HepG2 (cell line): Measurements from ENCODE around the gene SLC2A2. TPM values are rescaled to one million over a fixed set of nuclear protein-coding genes. Genes with fewer than 3 reads are reported as not detected.

Source experiments
- ATAC-seq: fragments of 200-7000 bp; cut with Tn5 transposase; 3 replicates; pipeline ENCODE4 v1.9.1; 2020; ENCODE audit warnings: mild to moderate bottlenecking, moderate library complexity
- BruUV-seq: library from RNA; stranded (reverse); fragments of 400-500 nt; replicated peaks from 2 replicates; lab custom pipeline; 2021; lab: Mats Ljungman, UMichigan
- CTCF ChIA-PET: fragments of 300-600 bp; formaldehyde crosslinking; extraction: SDS; loops from one replicate; lab custom pipeline; 2021; ENCODE audit warnings: low total read pairs, inconsistent platforms, low intra/inter-chr PET ratio; lab: Yijun Ruan, JAX
- POLR2A ChIA-PET: fragments of 350-600 bp; sonication (Branson Sonifier 250); formaldehyde crosslinking; loops from one replicate; lab custom pipeline; 2020; ENCODE audit warnings: antibody characterized with exemption, inconsistent platforms; lab: Yijun Ruan, JAX
- DNase-seq: peaks from one replicate; pipeline ENCODE4 v3.0.0-alpha.2; 2015; ENCODE audit warnings: low spot score
- FAIRE-seq: peaks from 3 replicates; lab custom pipeline; 2011; peaks lifted over from hg19 to GRCh38; lab: Jason Lieb, UNC
- H2AFZ ChIP-seq: one replicate; pipeline ENCODE4 v1.6.1; 2011; ENCODE audit warnings: low read length, inconsistent platforms
- H3K27ac ChIP-seq: fragments of 300-600 bp; 3 replicates; pipeline ENCODE4 v1.8.0; 2011; ENCODE audit warnings: mixed run types, mild to moderate bottlenecking, mixed read lengths, low read length, inconsistent platforms; ENCODE audit not compliant: insufficient read depth; ENCODE audit errors: extremely low read length
- H3K27me3 ChIP-seq, 2 experiments: fragments of 200-600 bp in 1 of 2; 2 replicates in 1 of 2; 3 replicates in 1 of 2; pipeline versions ENCODE4 v1.6.0 to v1.8.0; 2011; ENCODE audit warnings: low read length in 2 of 2, mild to moderate bottlenecking in 2 of 2, moderate library complexity in 2 of 2, inconsistent platforms in 1 of 2; ENCODE audit not compliant: insufficient read depth in 2 of 2, control insufficient read depth in 1 of 2
- H3K36me3 ChIP-seq, 2 experiments: fragments of 200-600 bp in 1 of 2; replicated peaks in 1 of 2; 2 replicates in 1 of 2; 3 replicates in 1 of 2; pipeline versions ENCODE4 v1.5.1 to v1.8.0; 2011; ENCODE audit warnings: low read length in 2 of 2, inconsistent platforms in 1 of 2; ENCODE audit not compliant: insufficient read depth in 2 of 2, control insufficient read depth in 1 of 2
- H3K4me1 ChIP-seq: 2 replicates; pipeline ENCODE4 v1.5.1; 2012; ENCODE audit warnings: low read length, inconsistent platforms; ENCODE audit not compliant: insufficient read depth
- H3K4me2 ChIP-seq: 2 replicates; pipeline ENCODE4 v1.6.0; 2011; ENCODE audit warnings: low read depth, low read length, inconsistent platforms
- H3K4me3 ChIP-seq, 3 experiments: fragments of 200-600 bp in 1 of 3; sonication (generic), shearing (Covaris generic) in 1 of 3; replicated peaks in 1 of 3; 2 replicates each; pipeline ENCODE4 v1.5.1; 2011 to 2016; ENCODE audit warnings: low read length in 3 of 3, inconsistent platforms in 2 of 3, low read depth in 2 of 3, mild to moderate bottlenecking in 2 of 3, control low read depth in 1 of 3, mixed read lengths in 1 of 3; ENCODE audit not compliant: insufficient read depth in 1 of 3
- H3K79me2 ChIP-seq: one replicate; pipeline ENCODE4 v1.6.1; 2011; ENCODE audit warnings: low read length, inconsistent platforms; ENCODE audit not compliant: insufficient read depth
- H3K9ac ChIP-seq: 2 replicates; pipeline ENCODE4 v1.6.0; 2011; ENCODE audit warnings: mild to moderate bottlenecking, low read depth, low read length, inconsistent platforms; ENCODE audit not compliant: insufficient read depth
- H3K9me3 ChIP-seq: 2 replicates; pipeline ENCODE4 v1.5.1; 2012; ENCODE audit warnings: mild to moderate bottlenecking, low read length
- H4K20me1 ChIP-seq: 2 replicates; pipeline ENCODE4 v1.6.0; 2011; ENCODE audit warnings: inconsistent platforms, mild to moderate bottlenecking, low read length, moderate library complexity; ENCODE audit not compliant: insufficient read depth
- RXRB ChIP-seq: IDR thresholded peaks from 2 replicates; pipeline ENCODE4 v1.6.1; 2016; ENCODE audit warnings: borderline replicate concordance, missing genetic modification reagents, missing compliant biosample characterization
- YEATS2 ChIP-seq: sonication (generic); formaldehyde crosslinking; IDR thresholded peaks from 2 replicates; pipeline ENCODE4 v1.4.0; 2020; ENCODE audit warnings: missing genetic modification reagents, borderline replicate concordance
- ZNF318 ChIP-seq: sonication (generic); formaldehyde crosslinking; IDR thresholded peaks from 2 replicates; pipeline ENCODE4 v1.4.0; 2020; ENCODE audit warnings: mild to moderate bottlenecking, missing genetic modification reagents
- ZNF503 ChIP-seq: sonication (generic); formaldehyde crosslinking; IDR thresholded peaks from 2 replicates; pipeline ENCODE4 v1.4.0; 2020; ENCODE audit warnings: missing genetic modification reagents
- ZNF597 ChIP-seq: sonication (generic); formaldehyde crosslinking; IDR thresholded peaks from 2 replicates; pipeline ENCODE4 v1.5.0; 2020; ENCODE audit warnings: missing genetic modification reagents
- ZNF652 ChIP-seq: IDR thresholded peaks from 2 replicates; pipeline ENCODE4 v1.6.1; 2016; ENCODE audit warnings: low read depth, borderline replicate concordance
- ZSCAN5A ChIP-seq: sonication (generic); formaldehyde crosslinking; IDR thresholded peaks from 2 replicates; pipeline ENCODE4 v1.8.0; 2022; ENCODE audit warnings: mild to moderate bottlenecking, missing genetic modification reagents, borderline replicate concordance
- WGBS: methylation state at CpG from one replicate; pipeline ENCODE4 v1.1.6; 2017; ENCODE audit warnings: low lambda C conversion rate; 5-methylcytosine and 5-hydroxymethylcytosine counted together
- in situ Hi-C: cut with HindIII; loops from 2 replicates; pipeline ENCODE4 v1.10.0; 2017; ENCODE audit warnings: low pct_unique_long_range_greater_than_20kb; ENCODE audit not compliant: extremely low pct_ligation_motif_present
- intact Hi-C: fragments of 100-400 bp; cut with micrococcal nuclease; formaldehyde crosslinking; loops from one replicate; pipeline ENCODE4 v1.10.0; 2022; ENCODE audit not compliant: unreplicated experiment
- polyA plus RNA-seq, 8 experiments: library from polyadenylated mRNA; depleted of rRNA in 3 of 8; stranded (reverse) in 7 of 8; unstranded in 1 of 8; fragments of >200 nt; fragmentation: Illumina TruSeq in 4 of 8; extraction: Trizol in 4 of 8; gene quantifications; 2 replicates each; pipeline versions ENCODE4 v1.2.1 to v1.2.3, GENCODE V29; 2011 to 2016; ENCODE audit warnings: low read depth in 4 of 8, missing spikeins in 1 of 8, mixed read lengths in 1 of 8; ENCODE audit not compliant: insufficient read depth in 1 of 8
- total RNA-seq, 5 experiments: library from RNA; depleted of rRNA; stranded (reverse); fragments of >200 nt; fragmentation: Illumina TruSeq; extraction: Trizol; gene quantifications; 2 replicates each; pipeline ENCODE4 v1.2.3, GENCODE V29; 2016; ENCODE audit warnings: low read depth in 1 of 5

SLC2A2 gene
- total and polyA plus RNA-seq, 2 of the 13 experiments (the other 11 are each of a cell fraction or from before 2014, with no cell fraction given) = 19.5 to 23.2 TPM

- TF ChIP-seq ZSCAN5A = 0 out of 2 replicates have a peak, but pooled peaks have one; percentile 1
These were observed 50.4 kb downstream of the SLC2A2 start (continued) for GRCh38 chr3:170976190-170976519.

GRCh38 chr3:170975283-170976189 is 51.0 kb downstream of the SLC2A2 start:
- H3K4me1 ChIP-seq = peaks cover 54% of the 10 kb centered on the region
- H3K79me2 ChIP-seq = no peaks in the 10 kb centered on the region
- no peaks in the 10 kb centered on the region for H3K27me3 ChIP-seq
- FAIRE-seq (no peak), DNase-seq (peak; percentile 62), ATAC-seq (peak; percentile 81)
- H2AFZ ChIP-seq = no peak overlapping the region
- peak overlapping the region; percentile 60 for H3K27ac ChIP-seq
- intact Hi-C loops (no loop called here), in situ Hi-C loops (no loop called here)
- no peak overlapping the region for H3K9ac ChIP-seq
- no peak overlapping the region for H3K4me2 ChIP-seq
- no TSS peak for BruUV-seq
- ChIA-PET CTCF (no interaction called here), POLR2A (interaction anchor here (0.8 to 1.5 kb wide), 3 partner anchors 23 to 80 kb away, joined by 4 to 7 read pairs (median 4); no protein-coding TSS in a partner anchor)
- H3K9me3 ChIP-seq = peaks cover 17% of the 10 kb centered on the region
- no peaks in the 10 kb centered on the region for H3K36me3 ChIP-seq
- H4K20me1 ChIP-seq = no peaks in the 10 kb centered on the region
- no peak overlapping the region for H3K4me3 ChIP-seq
- 97% methylated on average over 14 of the region's 16 CpGs for WGBS
- TF ChIP-seq RXRB (CRISPR knock-in tag) = peak; percentile 48; the same call in 1 of the 2 replicates
- no peak for TF ChIP-seq ZNF652 (CRISPR knock-in tag)
- TF ChIP-seq ZNF503 (CRISPR knock-in tag) = no peak
- no peak for TF ChIP-seq YEATS2 (CRISPR knock-in tag)
- TF ChIP-seq ZNF318 = 0 out of 2 replicates have a peak, but pooled peaks have one; percentile 27
- no peak for TF ChIP-seq ZNF597
